Activated CD8-positive, alpha-beta T cell treated with anti-CD3 and anti-CD28 coated beads for 36 hours (primary cell): ENCODE measurements around the gene ATP2A1. TPM values are rescaled to one million over a fixed set of nuclear protein-coding genes. Genes with fewer than 3 reads are reported as not detected.

Experiments used
- ATAC-seq: fragments of 200-7000 bp; cut with Tn5 transposase; one replicate; pipeline ENCODE4 v1.10.0; 2021; ENCODE audit warnings: mild to moderate bottlenecking, moderate library complexity
- CTCF ChIA-PET: fragments of 350-600 bp; sonication (Branson Sonifier 250); formaldehyde crosslinking; loops from one replicate; lab custom pipeline; 2021; ENCODE audit warnings: antibody characterized with exemption; lab: Charles Lee
- POLR2A ChIA-PET: fragments of 350-600 bp; sonication (Branson Sonifier 250); formaldehyde crosslinking; loops from one replicate; lab custom pipeline; 2021; ENCODE audit warnings: antibody characterized with exemption; lab: Charles Lee
- DNase-seq: peaks from one replicate; pipeline ENCODE4 v3.0.0-alpha.2; 2020
- H3K27ac Mint-ChIP-seq: one replicate; pipeline ENCODE4 v1.8.0; 2021; ENCODE audit warnings: mild to moderate bottlenecking, mixed read lengths
- H3K27me3 Mint-ChIP-seq: one replicate; pipeline ENCODE4 v1.8.0; 2021; ENCODE audit warnings: mixed read lengths
- H3K36me3 Mint-ChIP-seq: one replicate; pipeline ENCODE4 v1.8.0; 2021; ENCODE audit warnings: low read depth, mixed read lengths
- H3K4me1 Mint-ChIP-seq: one replicate; pipeline ENCODE4 v1.8.0; 2021; ENCODE audit warnings: low read depth, mixed read lengths
- H3K4me3 Mint-ChIP-seq: one replicate; pipeline ENCODE4 v1.8.0; 2021; ENCODE audit warnings: mild to moderate bottlenecking, moderate library complexity, mixed read lengths
- H3K9me3 Mint-ChIP-seq: one replicate; pipeline ENCODE4 v1.8.0; 2021; ENCODE audit warnings: mixed read lengths
- intact Hi-C: fragments of 100-400 bp; cut with micrococcal nuclease; formaldehyde crosslinking; loops from one replicate; pipeline ENCODE4 v1.10.0; 2022
- total RNA-seq, 2 experiments: library from RNA; stranded (reverse); gene quantifications; one replicate each; pipeline ENCODE4 v1.2.3, GENCODE V29; 2021
- TF ChIP-seq, protein P1 (sequence below): fragments of 200-600 bp; IDR thresholded peaks from one replicate; pipeline ENCODE4 v1.8.0; 2022; ENCODE audit warnings: antibody characterized with exemption, mild to moderate bottlenecking

Gene ATP2A1
- total RNA-seq, 2 experiments from 2014 or later = 2.1 to 2.5 TPM

GRCh38 chr16:28875134-28876018 is 2.9 kb upstream of the ATP2A1 start:
- Mint-ChIP-seq H3K4me3 (no peak overlapping the region), H3K4me1 (peaks cover 14% of the 10 kb centered on the region), H3K27ac (no peak overlapping the region), H3K27me3 (no peaks in the 10 kb centered on the region), H3K9me3 (no peaks in the 10 kb centered on the region), H3K36me3 (peaks cover 6% of the 10 kb centered on the region)
- DNase-seq (no peak), ATAC-seq (no peak)
- intact Hi-C loops = no loop called here
- ChIA-PET POLR2A (interaction anchor here (0.9 to 2.0 kb wide), 3 partner anchors 12 to 50 kb away, joined by 3 to 11 read pairs (median 4); partner anchors contain the start of gene SH2B1), CTCF (interaction anchor here (0.7 to 8.8 kb wide), 8 partner anchors 11 to 72 kb away, joined by 3 to 49 read pairs (median 6); partner anchors contain the start of gene SH2B1)
- TF ChIP-seq, protein P1, sequence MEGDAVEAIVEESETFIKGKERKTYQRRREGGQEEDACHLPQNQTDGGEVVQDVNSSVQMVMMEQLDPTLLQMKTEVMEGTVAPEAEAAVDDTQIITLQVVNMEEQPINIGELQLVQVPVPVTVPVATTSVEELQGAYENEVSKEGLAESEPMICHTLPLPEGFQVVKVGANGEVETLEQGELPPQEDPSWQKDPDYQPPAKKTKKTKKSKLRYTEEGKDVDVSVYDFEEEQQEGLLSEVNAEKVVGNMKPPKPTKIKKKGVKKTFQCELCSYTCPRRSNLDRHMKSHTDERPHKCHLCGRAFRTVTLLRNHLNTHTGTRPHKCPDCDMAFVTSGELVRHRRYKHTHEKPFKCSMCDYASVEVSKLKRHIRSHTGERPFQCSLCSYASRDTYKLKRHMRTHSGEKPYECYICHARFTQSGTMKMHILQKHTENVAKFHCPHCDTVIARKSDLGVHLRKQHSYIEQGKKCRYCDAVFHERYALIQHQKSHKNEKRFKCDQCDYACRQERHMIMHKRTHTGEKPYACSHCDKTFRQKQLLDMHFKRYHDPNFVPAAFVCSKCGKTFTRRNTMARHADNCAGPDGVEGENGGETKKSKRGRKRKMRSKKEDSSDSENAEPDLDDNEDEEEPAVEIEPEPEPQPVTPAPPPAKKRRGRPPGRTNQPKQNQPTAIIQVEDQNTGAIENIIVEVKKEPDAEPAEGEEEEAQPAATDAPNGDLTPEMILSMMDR = no peak

DNA sequence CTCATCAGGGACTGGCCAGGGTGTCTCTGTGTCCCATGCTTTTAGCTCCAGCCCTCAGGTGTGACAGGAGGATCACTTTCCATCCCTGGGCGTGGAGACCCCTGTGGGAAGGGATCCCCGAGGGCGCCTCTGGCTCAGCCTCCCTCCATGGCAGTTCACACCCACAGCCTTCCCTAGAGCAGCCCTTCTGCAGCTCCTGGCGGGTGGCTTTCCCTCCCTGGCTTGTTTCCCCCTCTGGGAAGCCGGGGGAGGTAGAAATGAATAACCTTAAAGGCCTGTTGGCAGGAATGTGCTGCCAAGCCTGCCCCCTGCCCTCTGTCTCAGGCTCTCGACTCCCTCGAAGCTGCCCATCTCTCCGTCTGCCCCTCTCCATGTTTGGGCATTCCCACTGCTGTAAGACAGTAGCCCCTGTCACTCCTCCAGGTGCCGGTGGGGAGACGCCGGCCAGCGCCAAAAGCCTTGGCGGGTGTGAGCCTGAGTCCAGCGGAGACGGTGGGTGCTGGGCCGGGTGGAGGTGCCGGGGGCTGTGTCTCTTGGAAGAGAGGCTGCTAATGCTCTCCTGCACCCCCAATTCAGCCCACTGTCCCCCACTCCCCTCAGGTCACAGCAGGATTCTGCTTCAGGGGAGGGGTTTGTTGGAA is 2.1 kb upstream of the ATP2A1 start:
- intact Hi-C loops = no loop called here
- TF ChIP-seq, protein P1 = no peak
- H3K27me3 Mint-ChIP-seq = peaks cover 5% of the 10 kb centered on the region
- H3K4me1 Mint-ChIP-seq = peaks cover 16% of the 10 kb centered on the region
- H3K36me3 Mint-ChIP-seq = peaks cover 6% of the 10 kb centered on the region
- ATAC-seq = no peak
- ChIA-PET CTCF (interaction anchor here (1.3 to 8.8 kb wide), 3 partner anchors 11 to 68 kb away, joined by 4 to 49 read pairs (median 4); no protein-coding TSS in a partner anchor), POLR2A (interaction anchor here (0.9 to 2.0 kb wide), 2 partner anchors 13 to 50 kb away, joined by 3 to 11 read pairs; partner anchors contain the start of gene SH2B1)
- H3K4me3 Mint-ChIP-seq = no peak overlapping the region
- H3K27ac Mint-ChIP-seq = no peak overlapping the region
- DNase-seq = no peak
- H3K9me3 Mint-ChIP-seq = no peaks in the 10 kb centered on the region

DNA sequence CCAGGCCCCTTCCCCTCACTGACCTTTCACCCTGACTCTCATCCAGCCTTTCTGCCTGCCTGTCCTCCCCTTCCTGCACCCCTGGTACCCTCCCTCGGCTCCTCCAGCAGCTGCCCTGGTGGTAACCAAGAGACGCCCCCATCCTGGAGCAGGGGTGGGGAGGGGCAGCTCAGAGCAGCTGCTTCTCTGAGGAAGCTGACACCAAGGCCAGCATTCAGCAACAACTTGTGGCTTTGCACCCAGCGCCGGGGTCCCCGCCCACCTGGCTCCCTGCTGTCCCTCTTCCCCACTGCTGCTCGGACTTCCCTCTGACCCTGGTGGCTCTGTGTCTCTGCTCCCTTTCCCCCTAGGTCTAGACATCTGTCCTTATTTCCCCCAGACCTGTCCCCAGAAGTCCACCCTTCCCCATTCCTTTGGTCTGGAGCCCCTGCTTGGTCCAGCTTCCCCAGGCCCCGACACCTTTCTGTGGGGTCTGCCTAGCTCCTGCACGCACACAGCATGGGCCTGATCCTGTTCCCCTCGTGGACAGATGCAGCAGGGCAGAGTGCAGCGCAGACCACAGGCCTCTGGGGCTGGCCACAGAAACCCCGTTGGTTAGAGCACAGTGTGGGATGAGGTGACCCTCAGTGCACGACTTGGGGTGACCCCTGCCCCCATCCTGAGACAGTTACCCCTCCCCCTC is 1.2 kb upstream of the ATP2A1 start:
- DNase-seq = peak; percentile 23
- Mint-ChIP-seq H3K9me3 (no peaks in the 10 kb centered on the region), H3K4me3 (no peak overlapping the region), H3K4me1 (peaks cover 18% of the 10 kb centered on the region), H3K36me3 (peaks cover 6% of the 10 kb centered on the region), H3K27me3 (peaks cover 8% of the 10 kb centered on the region), H3K27ac (no peak overlapping the region)
- intact Hi-C loops = no loop called here
- ATAC-seq = no peak
- POLR2A ChIA-PET = interaction anchor here (4.2 kb wide), 1 partner anchor 13 kb away, joined by 40 read pairs; the partner anchor contains the start of gene SH2B1
- TF ChIP-seq, protein P1 = no peak
- CTCF ChIA-PET = interaction anchor here (8.8 kb wide), 1 partner anchor 67 kb away, joined by 49 read pairs; no protein-coding TSS in a partner anchor

- DNase-seq (no peak), ATAC-seq (no peak)
- ChIA-PET POLR2A (interaction anchor here (4.2 kb wide), 1 partner anchor 14 kb away, joined by 40 read pairs; the partner anchor contains the start of gene SH2B1), CTCF (interaction anchor here (8.8 kb wide), 1 partner anchor 67 kb away, joined by 49 read pairs; no protein-coding TSS in a partner anchor)
- Mint-ChIP-seq H3K4me3 (peak overlapping the region; percentile 36), H3K27ac (no peak overlapping the region), H3K9me3 (no peaks in the 10 kb centered on the region), H3K27me3 (peaks cover 8% of the 10 kb centered on the region), H3K4me1 (peaks cover 18% of the 10 kb centered on the region), H3K36me3 (peaks cover 4% of the 10 kb centered on the region)
- intact Hi-C loops = no loop called here
- TF ChIP-seq, protein P1 = no peak
Observed at GRCh38 chr16:28877655-28878000, 660 bp upstream of the ATP2A1 start.
